ENCODE results near the gene KCMF1.

Gene KCMF1

DNA sequence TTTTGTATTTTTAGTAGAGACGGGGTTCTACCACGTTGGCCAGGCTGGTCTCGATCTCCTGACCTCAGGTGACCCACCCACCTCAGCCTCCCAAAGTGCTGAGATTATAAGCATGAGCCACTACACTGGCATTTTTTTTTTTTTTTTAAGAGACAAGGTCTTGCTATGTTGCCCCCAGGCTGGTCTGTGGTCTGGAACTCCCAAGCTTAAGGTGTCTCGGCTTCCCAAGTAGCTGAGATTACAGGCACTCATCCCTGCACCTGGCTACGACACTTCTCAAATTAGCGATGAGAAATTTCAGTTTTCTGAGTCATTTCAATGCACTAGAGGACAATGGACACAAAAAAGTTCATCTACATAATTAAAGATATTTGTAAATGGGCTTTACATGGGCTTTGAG is 125.7 kb downstream of the KCMF1 start:
- Histone ChIP-seq H3K9me3 (no peaks in the 10 kb centered on the region), H3K27me3 (no peaks in the 10 kb centered on the region), H3K4me1 (no peaks in the 10 kb centered on the region), H3K4me3 (ENCODE audit: low read depth, low read length) (no peak overlapping the region), H3K36me3 (no peaks in the 10 kb centered on the region)
- DNase-seq, result no peak
- TF ChIP-seq CTCF (IDR thresholded peaks at IDR 0.05; ENCODE audit: low read depth, low read length), result no peak

GRCh38 chr2:85104228-85104627 is 133.3 kb downstream of the KCMF1 start:
- no peak for DNase-seq
- no peak overlapping the region for H3K4me3 ChIP-seq (ENCODE audit: low read depth, low read length)
- H3K27me3 ChIP-seq, result no peaks in the 10 kb centered on the region
- no peaks in the 10 kb centered on the region for H3K4me1 ChIP-seq
- H3K36me3 ChIP-seq, result no peaks in the 10 kb centered on the region
- no peaks in the 10 kb centered on the region for H3K9me3 ChIP-seq
- TF ChIP-seq CTCF (IDR thresholded peaks at IDR 0.05; ENCODE audit: low read depth, low read length), result no peak

GRCh38 chr2:85106489-85107180 is 135.7 kb downstream of the KCMF1 start:
- H3K27me3 ChIP-seq, result no peaks in the 10 kb centered on the region

More at GRCh38 chr2:85106489-85107180, 135.7 kb downstream of the KCMF1 start:
- DNase-seq, result no peak
- Histone ChIP-seq H3K9me3 (no peaks in the 10 kb centered on the region), H3K36me3 (no peaks in the 10 kb centered on the region), H3K4me3 (ENCODE audit: low read depth, low read length) (no peak overlapping the region), H3K4me1 (no peaks in the 10 kb centered on the region)
- no peak for TF ChIP-seq CTCF (IDR thresholded peaks at IDR 0.05; ENCODE audit: low read depth, low read length)

Measured in BE2C (cell line).